ENCODE data around the gene RDH16. TPM values are rescaled to one million over a fixed set of nuclear protein-coding genes. Genes with fewer than 3 reads are reported as not detected.
"Not testable (repeated sequence)": the region's sequence is repeated elsewhere in the genome, so short reads cannot be mapped to it uniquely, and the experiment has no call there.

RDH16 gene
- total RNA-seq, 1 donor from 2014 or later = 162 TPM

DNA sequence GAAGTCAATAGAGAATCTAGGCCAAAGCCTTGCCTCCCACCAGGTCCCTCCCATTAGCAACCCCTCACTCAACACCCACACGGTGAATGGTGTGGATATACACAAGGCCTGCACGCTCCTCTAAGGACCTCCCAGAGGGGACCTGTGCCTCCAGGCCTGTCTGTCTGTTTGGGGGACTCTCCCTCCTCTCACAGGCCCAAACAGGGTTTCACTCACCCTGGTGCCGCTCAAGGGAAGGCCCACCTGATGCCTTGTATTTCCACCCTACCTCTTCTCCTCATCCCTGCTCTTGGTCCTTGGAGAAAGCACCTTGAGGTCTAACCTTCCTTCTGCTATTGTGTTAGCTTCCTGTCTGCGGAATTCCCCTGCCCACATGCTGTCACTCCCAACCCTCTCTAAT, 27.6 kb downstream of the RDH16 start:
- DNase-seq (ENCODE audit: low spot score) (no peak), ATAC-seq (no peak)

DNA sequence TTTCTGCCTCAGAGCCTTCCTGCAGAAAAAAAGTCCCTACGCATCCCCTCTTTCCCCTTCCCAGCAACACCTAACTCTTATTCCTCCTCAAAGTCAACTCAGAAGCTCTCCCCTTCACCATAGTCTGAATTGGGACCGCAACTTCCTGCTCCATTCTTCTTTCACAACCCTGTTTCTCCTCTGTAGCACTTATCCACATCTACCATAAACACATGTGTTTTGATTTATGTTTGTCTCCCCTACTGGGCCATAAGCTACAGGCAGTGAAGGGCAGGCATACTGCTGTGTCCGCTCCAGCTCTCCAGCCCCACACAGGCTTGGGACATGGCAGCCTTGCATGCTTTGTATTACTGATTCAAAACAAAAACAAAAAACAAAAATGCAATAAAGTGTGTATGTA, 29.1 kb downstream of the RDH16 start:
- ATAC-seq = no peak
- peak; percentile 21 for DNase-seq (ENCODE audit: low spot score)

DNA sequence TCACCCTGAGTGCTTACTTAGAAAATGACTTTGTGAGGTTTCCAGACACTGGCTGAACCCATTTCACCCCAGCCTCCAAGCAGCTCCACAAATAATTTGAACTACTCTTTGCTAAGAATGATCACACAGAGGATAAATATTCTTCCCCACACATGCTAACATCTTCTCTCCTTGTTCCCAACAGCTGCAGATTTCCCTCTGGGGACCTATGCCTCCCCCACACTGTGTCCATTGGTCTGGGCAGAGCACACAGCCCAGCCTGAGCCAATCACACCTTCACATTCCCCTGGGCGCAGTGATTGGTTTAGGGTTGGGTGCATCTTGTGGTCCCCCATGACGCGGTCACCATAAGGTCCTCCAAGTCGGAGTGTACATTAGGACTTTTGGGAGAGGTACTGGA, 30.1 kb downstream of the RDH16 start:
- peak; percentile 15 for DNase-seq (ENCODE audit: low spot score)
- ATAC-seq = no peak

DNA sequence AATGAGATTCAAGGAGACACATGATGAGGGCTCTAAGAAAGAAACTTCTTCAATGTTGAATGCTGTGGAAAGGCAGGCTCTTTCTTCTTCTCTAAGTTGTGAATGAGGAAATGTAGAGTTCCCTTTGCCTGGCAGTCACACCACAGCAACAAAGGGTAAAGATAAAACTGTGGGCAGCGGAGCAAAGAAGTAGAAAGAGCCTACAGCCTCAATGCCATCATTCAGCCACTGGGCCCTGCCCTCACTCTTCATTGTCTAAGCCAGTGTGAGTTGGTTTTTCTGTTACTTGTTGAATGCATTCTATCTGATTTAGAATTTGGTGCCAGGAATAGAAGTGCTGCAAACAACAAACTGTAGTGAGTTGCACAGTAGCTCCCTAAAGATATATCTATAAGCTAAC, 35.4 kb downstream of the RDH16 start:
- DNase-seq (ENCODE audit: low spot score) (no peak), ATAC-seq (no peak)

DNA sequence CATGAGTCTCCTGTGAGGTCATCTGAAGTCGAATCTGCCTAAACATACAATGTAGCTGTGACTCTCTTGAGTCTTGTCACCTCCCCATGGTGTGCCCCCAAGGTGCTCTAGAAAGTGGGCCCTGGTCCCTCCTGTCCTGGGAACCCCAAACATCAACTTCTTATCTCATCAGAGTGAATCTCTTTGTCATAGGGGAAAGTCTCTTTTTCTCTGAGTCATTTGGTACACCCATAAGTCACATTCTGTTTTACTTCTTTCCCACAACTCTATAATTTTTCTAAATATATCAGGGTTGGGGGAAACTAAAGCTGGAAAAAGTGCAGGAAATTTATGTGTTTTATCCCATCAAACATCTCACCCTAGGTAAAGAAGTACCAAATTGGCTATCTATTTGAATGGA, 36.1 kb downstream of the RDH16 start:
- no peak for ATAC-seq
- DNase-seq (ENCODE audit: low spot score) = peak; percentile 8

DNA sequence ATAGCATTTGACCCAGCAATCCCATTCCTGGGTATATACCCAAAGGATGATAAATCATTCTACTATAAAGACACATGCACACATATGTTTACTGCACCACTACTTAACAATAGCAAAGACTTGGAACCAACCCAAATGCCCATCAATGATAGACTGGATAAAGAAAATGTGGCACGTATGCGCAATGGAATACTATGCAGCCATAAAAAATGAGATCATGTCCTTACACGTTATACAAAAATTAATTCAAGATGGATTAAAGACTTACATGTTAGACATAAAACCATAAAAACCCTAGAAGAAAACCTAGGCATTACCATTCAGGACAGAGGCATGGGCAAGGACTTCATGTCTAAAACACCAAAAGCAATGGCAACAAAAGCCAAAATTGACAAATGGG, 39.3 kb downstream of the RDH16 start:
- DNase-seq (ENCODE audit: low spot score); ATAC-seq: not testable (repeated sequence)

DNA sequence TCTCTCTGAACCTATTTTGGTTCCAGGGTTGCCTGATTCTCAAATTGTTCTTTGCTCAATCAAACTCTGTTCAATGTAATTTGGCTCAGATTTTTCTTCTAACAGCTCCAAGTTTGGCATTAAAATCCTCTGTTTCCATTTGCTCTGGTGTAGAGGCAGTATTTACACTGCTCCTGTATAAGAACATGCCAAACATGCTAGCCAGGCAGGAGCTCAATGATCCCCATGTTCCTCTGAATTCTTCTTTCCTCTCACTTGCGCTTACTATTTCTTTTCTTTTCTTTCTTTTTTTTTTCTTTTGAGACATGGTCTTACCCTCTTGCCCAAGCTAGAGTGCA, 40.4 kb downstream of the RDH16 start:
- ATAC-seq (peak; percentile 82), DNase-seq (ENCODE audit: low spot score) (no peak)

DNA sequence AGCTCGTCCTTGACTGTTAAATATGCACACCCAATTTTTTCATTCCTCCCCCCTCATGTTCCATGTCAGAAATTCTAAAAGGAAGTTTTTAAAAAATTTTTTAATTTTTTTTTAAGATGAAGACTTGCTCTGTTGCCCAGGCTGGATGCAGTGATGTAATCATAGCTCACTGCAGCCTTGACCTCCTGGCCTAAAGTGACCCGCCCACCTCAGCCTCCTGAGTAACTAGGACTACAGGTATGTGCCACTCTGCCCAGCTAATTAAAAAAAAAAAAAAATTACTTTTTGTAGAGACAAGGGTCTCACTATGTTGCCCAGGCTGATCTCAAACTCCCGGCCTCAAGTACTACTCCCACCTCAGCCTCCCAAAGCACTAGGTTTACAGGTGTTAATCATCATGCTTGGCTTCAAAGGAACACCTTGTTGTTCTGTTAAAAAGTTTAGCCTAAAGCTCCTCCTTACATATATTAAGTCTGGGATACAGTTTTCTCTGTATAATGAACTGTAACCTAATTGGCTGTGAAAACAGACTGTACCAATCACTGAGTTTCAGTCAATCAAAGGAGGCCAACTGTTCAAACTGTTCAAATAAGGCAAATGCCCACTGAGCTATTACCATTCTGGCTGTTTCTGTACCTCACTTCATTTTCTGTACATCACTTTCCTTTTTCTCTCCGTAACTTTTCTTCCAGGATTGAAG, 41.0 kb downstream of the RDH16 start:
- ATAC-seq (peak; percentile 68), DNase-seq (ENCODE audit: low spot score) (no peak)

DNA sequence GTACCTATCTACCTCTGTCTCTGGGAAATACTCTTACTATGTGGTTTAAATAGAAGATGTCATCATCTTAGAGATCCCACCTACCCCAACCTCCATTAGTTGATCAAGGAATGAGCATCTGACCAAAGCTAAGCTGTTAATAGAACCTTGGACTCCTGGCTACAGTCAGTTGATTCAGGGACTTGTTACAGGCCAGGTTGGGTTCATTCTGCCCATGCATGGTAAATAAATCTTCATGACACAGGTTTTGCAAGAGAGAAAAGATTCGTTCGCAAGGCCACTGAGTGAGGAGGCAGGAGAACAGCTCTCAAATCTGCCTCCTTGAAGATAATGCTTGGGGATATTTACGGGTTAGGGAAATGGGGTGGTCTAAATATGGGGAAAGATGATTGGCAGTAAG, 42.7 kb downstream of the RDH16 start:
- DNase-seq (ENCODE audit: low spot score) (no peak), ATAC-seq (peak; percentile 70)

DNA sequence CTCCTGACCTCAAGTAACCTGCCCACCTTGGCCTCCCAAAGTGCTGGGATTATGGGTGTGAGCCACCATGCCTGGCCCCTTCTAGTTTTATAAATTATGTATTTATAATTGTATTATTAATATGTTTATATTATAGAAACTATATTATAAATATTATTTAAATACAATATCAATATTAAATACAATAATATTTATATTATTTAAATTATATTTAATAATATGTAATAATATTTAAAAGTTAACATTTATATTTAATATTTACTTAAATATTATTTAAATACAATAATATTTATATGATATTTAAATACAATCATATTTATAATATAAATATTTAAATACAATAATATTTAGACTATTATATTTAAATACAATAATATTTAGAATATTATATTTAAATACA, 43.2 kb downstream of the RDH16 start:
- ATAC-seq = no peak

DNA sequence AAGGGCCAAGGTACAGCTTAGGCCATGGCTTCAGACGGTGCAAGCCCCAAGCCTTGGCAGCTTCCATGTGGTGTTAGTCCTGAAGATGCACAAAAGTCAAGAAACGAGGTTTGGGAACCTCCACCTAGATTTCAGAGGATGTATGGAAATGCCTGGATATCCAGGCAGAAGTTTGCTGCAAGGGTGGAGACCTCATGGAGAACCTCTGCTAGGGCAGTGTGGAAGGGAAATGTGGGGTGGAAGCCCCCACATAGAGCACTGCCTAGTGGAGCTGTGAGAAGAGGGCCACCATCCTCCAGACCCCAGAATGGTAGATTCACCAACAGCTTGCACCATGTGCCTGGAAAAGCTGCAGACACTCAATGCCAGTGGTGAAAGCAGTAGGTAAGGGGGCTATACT, 48.0 kb downstream of the RDH16 start:
- not testable (repeated sequence) for DNase-seq (ENCODE audit: low spot score); ATAC-seq

More for the DNA sequence above, 43.2 kb downstream of the RDH16 start:
- DNase-seq (ENCODE audit: low spot score) = no peak

DNA sequence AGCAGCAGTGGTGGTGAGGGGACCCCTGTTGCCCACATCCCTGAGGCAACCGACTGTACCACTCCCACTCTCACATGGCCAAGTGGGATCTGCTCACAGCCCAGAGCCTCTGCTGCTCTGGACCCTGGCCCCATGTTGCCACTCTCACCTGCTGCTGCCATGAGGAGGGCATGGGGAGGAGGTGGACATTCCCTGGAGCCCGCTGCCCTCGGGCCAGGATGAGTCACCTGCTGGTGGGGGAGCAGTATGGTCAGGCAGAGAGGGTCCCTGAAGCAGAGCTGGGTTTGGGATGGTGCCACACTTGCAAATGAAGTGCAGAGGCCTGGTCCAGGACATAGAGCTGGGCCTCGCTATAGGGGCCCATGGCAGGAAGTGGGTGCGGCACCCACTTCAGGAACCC, 49.3 kb downstream of the RDH16 start:
- no peak for DNase-seq (ENCODE audit: low spot score)
- ATAC-seq = no peak

DNA sequence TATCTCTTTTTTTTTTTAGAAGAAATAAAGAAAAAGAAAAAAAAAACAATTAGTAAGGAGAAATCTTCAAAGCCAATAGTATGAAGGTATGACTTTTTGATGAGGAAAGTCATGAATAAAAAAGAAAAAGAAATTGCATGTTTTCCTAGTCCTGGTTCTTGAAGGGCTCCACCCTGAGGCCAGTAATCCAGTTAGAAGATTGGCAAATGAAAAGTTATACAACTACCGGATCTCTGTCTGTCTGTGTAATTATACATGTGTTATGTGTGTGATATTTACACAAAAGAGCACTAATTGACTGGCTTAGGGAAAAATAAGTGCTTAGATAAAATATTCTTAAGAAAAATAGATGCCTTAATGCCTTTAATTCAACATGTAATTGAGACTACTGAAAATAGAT, 51.6 kb downstream of the RDH16 start:
- ATAC-seq = peak; percentile 79
- DNase-seq (ENCODE audit: low spot score) = no peak

DNA sequence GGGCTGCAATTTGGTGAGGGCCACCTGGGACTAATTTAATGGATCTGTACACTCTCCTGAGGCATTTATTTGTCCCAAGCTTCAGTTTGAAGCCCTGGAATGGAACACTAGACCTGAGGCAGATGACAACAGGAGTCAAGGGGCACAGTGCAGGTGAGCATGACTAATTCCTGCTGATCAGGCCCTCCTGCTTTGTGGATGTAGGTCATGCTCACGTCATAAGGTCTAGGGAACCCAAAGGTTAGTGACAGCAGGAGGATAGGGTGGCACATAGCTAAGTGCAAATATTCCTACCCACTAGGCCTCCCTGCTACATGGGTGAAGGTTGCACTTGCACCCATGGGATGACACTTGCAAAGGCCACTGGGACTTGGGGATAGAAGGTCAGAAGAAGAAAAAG, 54.0 kb downstream of the RDH16 start:
- ATAC-seq = no peak
- DNase-seq (ENCODE audit: low spot score) = no peak

Other genes starting within 250 kb of the RDH16 start
- gene NACA, start 232.3 kb downstream of the RDH16 start, total RNA-seq = 223 TPM
- gene PRIM1, start 205.3 kb downstream of the RDH16 start, total RNA-seq = 4.9 TPM
- gene HSD17B6, start 194.3 kb downstream of the RDH16 start, total RNA-seq = 554 TPM
- not detected for gene SDR9C7, start 23.2 kb downstream of the RDH16 start, total RNA-seq
- gene ZBTB39, start 48.9 kb upstream of the RDH16 start, total RNA-seq = 3.5 TPM
- not detected for gene TAC3, start 58.9 kb upstream of the RDH16 start, total RNA-seq
- 0.28 TPM for gene MYO1A, start 92.5 kb upstream of the RDH16 start, total RNA-seq
- 5.3 TPM for gene NEMP1, start 121.2 kb upstream of the RDH16 start, total RNA-seq
- gene NAB2, start 131.5 kb upstream of the RDH16 start, total RNA-seq = 12.9 TPM
- 97.6 TPM for gene STAT6, start 153.8 kb upstream of the RDH16 start, total RNA-seq
- 370 TPM for gene LRP1, start 170.9 kb upstream of the RDH16 start, total RNA-seq
- gene LRP1-AS, start 190.0 kb upstream of the RDH16 start, total RNA-seq = not detected